Measurements from ENCODE around the gene AHRR. TPM values are rescaled to one million over a fixed set of nuclear protein-coding genes. Genes with fewer than 3 reads are reported as not detected.

Gene AHRR
- total and polyA plus RNA-seq, 9 of the 15 experiments (the other 6 are each of a cell fraction or from before 2014, with no cell fraction given) = 0.06 to 1.6 (median 0.75) TPM; not detected in 1

GRCh38 chr5:456351-457194, 135.1 kb downstream of the AHRR start:
- no peak overlapping the region for H2AFZ ChIP-seq (ENCODE audit: low read depth, low read length)
- no peak for ATAC-seq
- H3K4me1 ChIP-seq (replicated peaks in 1 of 2; ENCODE audit: control insufficient read depth in 2 of 2, insufficient read depth in 2 of 2, low read length in 2 of 2) = peaks cover 0 to 5% of the 10 kb centered on the region in 2 experiments; a peak in 1 of 5 replicates
- no TSS peak for BruUV-seq (replicated peaks)
- CTCF ChIA-PET (ENCODE audit: low intra/inter-chr PET ratio) = no interaction called here
- 92% methylated on average over 28 of the region's 28 CpGs for WGBS (ENCODE audit: insufficient coverage, low coverage, missing lambda C conversion rate)
- H3K27ac ChIP-seq (ENCODE audit: extremely low read depth, low read depth, low read length) = no peak overlapping the region
- in situ Hi-C loops (cut with MboI) (no loop called here), intact Hi-C loops (cut with micrococcal nuclease) (no loop called here)
- POLR2A ChIA-PET = interaction anchor here (0.8 to 1.0 kb wide), 3 partner anchors 10 to 20 kb away, joined by 3 to 5 read pairs (median 3); no protein-coding TSS in a partner anchor
- no peak for DNase-seq (ENCODE audit: extremely low read depth in 1 of 4, low spot score in 3 of 4)
- peaks cover 4% of the 10 kb centered on the region; the same call in 1 of the 3 replicates for H3K79me2 ChIP-seq (ENCODE audit: control insufficient read depth, insufficient read depth, low read length)
- H3K9ac ChIP-seq (ENCODE audit: insufficient read depth in 1 of 2, low read depth in 2 of 2, low read length in 2 of 2) = peak overlapping the region in 1 of 2 experiments; percentile 23; a peak in 1 of 4 replicates
- no peak overlapping the region for H3K4me3 ChIP-seq
- H3K36me3 ChIP-seq (ENCODE audit: control insufficient read depth, insufficient read depth, low read length) = peaks cover 89% of the 10 kb centered on the region
- no peaks in the 10 kb centered on the region for H3K9me1 ChIP-seq (ENCODE audit: control insufficient read depth, insufficient read depth, low read length)
- no peaks in the 10 kb centered on the region for H3K27me3 ChIP-seq (ENCODE audit: control insufficient read depth in 2 of 2, insufficient read depth in 2 of 2, low read length in 2 of 2)
- H4K20me1 ChIP-seq (replicated peaks; ENCODE audit: control insufficient read depth, insufficient read depth, low read length) = no peaks in the 10 kb centered on the region
- H3K4me2 ChIP-seq (ENCODE audit: insufficient read depth, low read length) = no peak overlapping the region
- no peak for FAIRE-seq
- H3K9me3 ChIP-seq (replicated peaks; ENCODE audit: control insufficient read depth, insufficient read depth, low read depth, low read length) = peaks cover 6% of the 10 kb centered on the region
- TF ChIP-seq BACH1 (tag; IDR thresholded peaks at IDR 0.05) = no peak
- TF ChIP-seq ZBTB49 (CRISPR knock-in tag; IDR thresholded peaks at IDR 0.05; ENCODE audit: borderline replicate concordance) = no peak
- no peak for TF ChIP-seq CEBPZ (IDR thresholded peaks at IDR 0.05; ENCODE audit: borderline replicate concordance, low read depth, low read length)
- TF ChIP-seq PHF21A (IDR thresholded peaks at IDR 0.05; ENCODE audit: borderline replicate concordance, low read depth) = no peak
- TF ChIP-seq ZNF174 (CRISPR knock-in tag; IDR thresholded peaks at IDR 0.05) = no peak
- no peak for TF ChIP-seq C11orf30 (IDR thresholded peaks at IDR 0.05; ENCODE audit: low read depth)
- no peak for TF ChIP-seq TEAD4 (IDR thresholded peaks at IDR 0.05; ENCODE audit: low read length)
- no peak for TF ChIP-seq TEAD4 (CRISPR knock-in tag; IDR thresholded peaks at IDR 0.05; ENCODE audit: borderline replicate concordance)
- TF ChIP-seq BRF2 (IDR thresholded peaks at IDR 0.05; ENCODE audit: borderline replicate concordance, insufficient read depth, insufficient read length) = no peak
- no peak for TF ChIP-seq E2F8 (IDR thresholded peaks at IDR 0.05; ENCODE audit: low read depth, partially characterized antibody)
